BJ (cell line): ENCODE measurements around the gene SPTLC3. TPM values are rescaled to one million over a fixed set of nuclear protein-coding genes. Genes with fewer than 3 reads are reported as not detected.

Experiments
- CTCF ChIA-PET: fragments of 350-600 bp; formaldehyde crosslinking; extraction: SDS; loops from one replicate; lab custom pipeline; 2021; ENCODE audit warnings: antibody characterized with exemption, inconsistent platforms; lab: Yijun Ruan, JAX
- POLR2A ChIA-PET: fragments of 300-600 bp; sonication (Branson Sonifier 250); formaldehyde crosslinking; extraction: SDS; loops from one replicate; lab custom pipeline; 2021; ENCODE audit warnings: antibody characterized with exemption; lab: Charles Lee
- DNase-seq: peaks from one replicate; pipeline ENCODE4 v3.0.0-alpha.2; 2011; ENCODE audit warnings: low read depth
- H3K27me3 ChIP-seq: 2 replicates; pipeline ENCODE4 v1.6.0; 2011; ENCODE audit warnings: low read length; ENCODE audit not compliant: control insufficient read depth, insufficient read depth
- H3K36me3 ChIP-seq: 2 replicates; pipeline ENCODE4 v1.5.1; 2011; ENCODE audit warnings: low read length; ENCODE audit not compliant: control insufficient read depth, insufficient read depth
- H3K4me3 ChIP-seq: 2 replicates; pipeline ENCODE4 v1.5.1; 2011; ENCODE audit warnings: low read depth, mild to moderate bottlenecking, control low read depth, low read length
- polyA plus RNA-seq: library from polyadenylated mRNA; depleted of rRNA; stranded (reverse); fragments of >200 nt; gene quantifications from 2 replicates; pipeline ENCODE4 v1.2.3, GENCODE V29; 2011
- TF ChIP-seq, protein P1 (sequence below): IDR thresholded peaks from 2 replicates; pipeline ENCODE4 v1.5.1; 2011; ENCODE audit warnings: low read depth, mild to moderate bottlenecking, control low read depth, inconsistent platforms, low read length, moderate library complexity; ENCODE audit not compliant: insufficient read depth

SPTLC3 gene
- polyA plus RNA-seq, 1 experiment, result 0.27 TPM

DNA sequence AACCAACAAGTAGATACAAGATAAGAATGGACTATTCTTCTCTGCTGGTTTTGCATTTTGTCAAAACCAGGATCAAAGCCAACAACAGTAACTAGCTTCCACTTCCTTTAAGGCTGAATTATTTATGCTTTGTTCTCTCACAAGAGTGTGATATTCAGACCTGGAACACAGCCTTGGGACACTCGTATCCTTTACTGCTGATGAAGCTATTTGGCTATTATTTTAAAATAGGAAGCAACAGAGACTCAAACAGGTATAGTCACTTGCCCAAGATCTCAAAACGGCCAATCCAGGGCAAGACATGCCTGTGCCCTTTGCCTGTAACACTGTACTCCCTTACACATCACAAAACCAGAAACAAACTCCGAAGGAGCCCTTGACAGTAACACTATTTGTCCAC lies 19.9 kb downstream of the SPTLC3 start:
- no peaks in the 10 kb centered on the region for H3K27me3 ChIP-seq
- POLR2A ChIA-PET, result no interaction called here
- no peak overlapping the region for H3K4me3 ChIP-seq
- H3K36me3 ChIP-seq, result no peaks in the 10 kb centered on the region
- CTCF ChIA-PET, result interaction anchor here (0.6 kb wide), 1 partner anchor 125 kb away, joined by 3 read pairs; no protein-coding TSS in a partner anchor
- DNase-seq, result no peak
- TF ChIP-seq, protein P1, sequence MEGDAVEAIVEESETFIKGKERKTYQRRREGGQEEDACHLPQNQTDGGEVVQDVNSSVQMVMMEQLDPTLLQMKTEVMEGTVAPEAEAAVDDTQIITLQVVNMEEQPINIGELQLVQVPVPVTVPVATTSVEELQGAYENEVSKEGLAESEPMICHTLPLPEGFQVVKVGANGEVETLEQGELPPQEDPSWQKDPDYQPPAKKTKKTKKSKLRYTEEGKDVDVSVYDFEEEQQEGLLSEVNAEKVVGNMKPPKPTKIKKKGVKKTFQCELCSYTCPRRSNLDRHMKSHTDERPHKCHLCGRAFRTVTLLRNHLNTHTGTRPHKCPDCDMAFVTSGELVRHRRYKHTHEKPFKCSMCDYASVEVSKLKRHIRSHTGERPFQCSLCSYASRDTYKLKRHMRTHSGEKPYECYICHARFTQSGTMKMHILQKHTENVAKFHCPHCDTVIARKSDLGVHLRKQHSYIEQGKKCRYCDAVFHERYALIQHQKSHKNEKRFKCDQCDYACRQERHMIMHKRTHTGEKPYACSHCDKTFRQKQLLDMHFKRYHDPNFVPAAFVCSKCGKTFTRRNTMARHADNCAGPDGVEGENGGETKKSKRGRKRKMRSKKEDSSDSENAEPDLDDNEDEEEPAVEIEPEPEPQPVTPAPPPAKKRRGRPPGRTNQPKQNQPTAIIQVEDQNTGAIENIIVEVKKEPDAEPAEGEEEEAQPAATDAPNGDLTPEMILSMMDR, result no peak

DNA sequence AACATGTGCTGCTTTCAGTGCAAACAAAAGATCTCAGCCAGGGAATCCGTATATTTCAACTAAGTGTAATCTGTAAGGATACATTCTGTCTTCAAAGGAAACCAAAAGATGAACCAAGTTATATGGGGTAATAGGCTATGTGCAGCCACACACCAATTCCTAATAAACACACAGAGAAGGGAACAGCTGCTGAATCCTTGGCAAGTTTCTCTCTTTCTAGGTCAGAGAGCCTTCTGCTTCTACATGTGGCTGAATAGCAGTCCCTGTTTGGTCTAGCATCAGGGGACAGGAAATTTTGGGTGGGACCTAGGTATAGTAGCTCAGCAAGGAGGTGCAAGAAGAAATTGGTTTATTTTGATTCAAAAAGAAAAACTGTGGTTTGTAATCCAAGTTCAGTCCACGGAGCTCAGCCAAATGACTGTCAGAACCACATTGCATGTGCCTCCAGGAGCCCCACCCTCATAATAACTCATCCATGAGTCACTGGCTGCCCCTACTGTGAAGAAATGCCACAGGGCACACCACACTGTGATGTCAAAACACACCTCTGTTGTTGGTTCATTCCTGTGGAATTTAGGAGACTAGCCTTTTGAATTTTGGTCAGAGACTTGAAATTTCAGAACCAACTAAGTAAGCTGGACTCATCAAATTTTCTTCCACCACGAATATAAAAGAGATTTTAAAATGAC lies 21.1 kb downstream of the SPTLC3 start:
- peak; percentile 60 for DNase-seq
- ChIA-PET CTCF (interaction anchor here (1.0 kb wide), 1 partner anchor 12 kb away, joined by 3 read pairs; no protein-coding TSS in a partner anchor), POLR2A (no interaction called here)
- H3K36me3 ChIP-seq, result no peaks in the 10 kb centered on the region
- H3K4me3 ChIP-seq, result no peak overlapping the region
- TF ChIP-seq, protein P1, result no peak
- no peaks in the 10 kb centered on the region for H3K27me3 ChIP-seq

DNA sequence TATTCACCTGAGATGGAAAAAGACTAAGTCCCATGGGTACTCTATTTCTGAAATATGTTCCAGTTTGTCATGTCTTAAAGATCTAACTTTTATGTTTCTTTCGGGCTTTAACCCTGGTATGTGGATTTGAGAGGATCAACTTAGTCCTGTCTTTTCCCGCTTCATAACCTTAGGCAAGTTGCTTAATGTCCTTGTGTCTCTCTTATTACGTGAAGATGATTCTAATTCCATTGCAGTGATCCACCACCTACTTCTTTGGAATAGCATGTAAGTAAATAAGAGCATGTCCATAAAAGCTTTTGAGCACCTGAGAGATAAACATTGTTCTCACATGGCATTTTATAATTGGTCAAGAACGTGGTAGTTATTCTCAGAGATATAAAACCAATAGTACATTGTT lies 23.0 kb downstream of the SPTLC3 start:
- Histone ChIP-seq H3K4me3 (no peak overlapping the region), H3K27me3 (no peaks in the 10 kb centered on the region), H3K36me3 (no peaks in the 10 kb centered on the region)
- DNase-seq, result no peak
- TF ChIP-seq, protein P1, result no peak
- ChIA-PET CTCF (no interaction called here), POLR2A (no interaction called here)

DNA sequence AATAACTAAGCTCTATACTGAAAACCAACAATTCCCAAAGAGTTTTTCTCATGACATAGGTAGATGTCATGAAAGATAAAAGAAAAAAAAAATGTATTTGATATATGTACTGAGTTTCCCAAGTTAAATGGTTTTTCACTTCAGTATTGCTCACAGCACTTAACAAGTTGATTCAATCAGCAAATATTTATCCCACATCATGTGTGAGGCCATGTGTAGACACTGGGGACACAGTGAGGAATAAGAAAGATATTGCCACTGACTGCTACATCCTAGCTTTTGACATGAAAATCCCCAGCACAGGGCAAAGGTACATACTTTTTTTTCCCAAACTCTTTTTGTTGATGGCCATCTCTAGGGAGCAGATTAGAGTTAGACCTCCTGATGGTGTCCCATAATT lies 25.3 kb downstream of the SPTLC3 start:
- ChIA-PET POLR2A (no interaction called here), CTCF (no interaction called here)
- no peaks in the 10 kb centered on the region for H3K36me3 ChIP-seq
- no peak for DNase-seq
- TF ChIP-seq, protein P1, result no peak
- no peaks in the 10 kb centered on the region for H3K27me3 ChIP-seq
- H3K4me3 ChIP-seq, result no peak overlapping the region

DNA sequence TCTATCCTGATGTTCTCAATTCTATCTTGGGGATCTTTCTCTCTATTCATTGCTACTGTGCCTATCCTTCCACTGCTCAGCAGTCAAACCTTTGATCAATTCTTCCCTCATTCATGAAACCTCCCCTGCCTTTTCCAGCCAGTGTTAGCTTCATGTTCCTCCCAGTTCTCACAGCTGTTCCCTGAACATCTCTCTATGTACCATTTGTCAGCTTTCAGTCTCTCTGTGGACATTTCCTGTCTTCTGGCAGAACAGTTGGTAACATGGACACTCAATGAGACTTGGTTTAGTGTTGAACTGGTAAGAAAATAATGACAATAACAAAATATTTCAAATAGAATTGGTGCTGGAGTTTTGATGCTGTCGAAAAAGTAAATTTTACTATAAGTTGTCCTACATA lies 26.2 kb downstream of the SPTLC3 start:
- POLR2A ChIA-PET, result no interaction called here
- CTCF ChIA-PET, result no interaction called here

More for the DNA sequence above, 26.2 kb downstream of the SPTLC3 start:
- Histone ChIP-seq H3K27me3 (no peaks in the 10 kb centered on the region), H3K4me3 (no peak overlapping the region), H3K36me3 (no peaks in the 10 kb centered on the region)
- TF ChIP-seq, protein P1, result no peak
- no peak for DNase-seq
